Spinal cord (tissue), 10 donors: ENCODE measurements around the gene TBC1D25. TPM values are rescaled to one million over a fixed set of nuclear protein-coding genes. Genes with fewer than 3 reads are reported as not detected.
"Not testable (repeated sequence)": the region's sequence is repeated elsewhere in the genome, so short reads cannot be mapped to it uniquely, and the experiment has no call there.

ENCODE experiments used
- DNase-seq, 6 donors: peaks; one replicate each; pipeline versions ENCODE4 v3.0.0 to v3.0.0-alpha.2; 2013 to 2015; ENCODE audit warnings: low spot score in 6 of 6, low read depth in 4 of 6
- H3K27ac ChIP-seq: one replicate; pipeline ENCODE4 v1.5.1; 2013; ENCODE audit warnings: low read depth, low read length, control low read depth
- H3K27me3 ChIP-seq: one replicate; pipeline ENCODE4 v1.6.1; 2013; ENCODE audit warnings: low read length; ENCODE audit not compliant: control insufficient read depth, insufficient read depth
- H3K36me3 ChIP-seq: one replicate; pipeline ENCODE4 v1.6.1; 2013; ENCODE audit warnings: low read length; ENCODE audit not compliant: control insufficient read depth, insufficient read depth
- H3K4me1 ChIP-seq: one replicate; pipeline ENCODE4 v1.6.1; 2013; ENCODE audit warnings: low read length; ENCODE audit not compliant: control insufficient read depth, insufficient read depth
- H3K4me3 ChIP-seq: one replicate; pipeline ENCODE4 v1.5.1; 2013; ENCODE audit warnings: low read depth, low read length, control low read depth
- H3K9me3 ChIP-seq: one replicate; pipeline ENCODE4 v1.6.1; 2013; ENCODE audit warnings: low read length; ENCODE audit not compliant: control insufficient read depth, insufficient read depth
- WGBS: methylation state at CpG from one replicate; pipeline ENCODE4 v1.1.5; 2013; ENCODE audit warnings: missing lambda C conversion rate; ENCODE audit not compliant: insufficient coverage; 5-methylcytosine and 5-hydroxymethylcytosine counted together
- polyA plus RNA-seq, 2 donors: library from polyadenylated mRNA; unstranded; fragments of 120-200 nt; gene quantifications; one replicate each; pipeline ENCODE4 v1.2.1, GENCODE V29; 2013; ENCODE audit not compliant: insufficient read length in 2 of 2
- total RNA-seq, 2 donors: library from RNA; depleted of rRNA in 1 of 2; stranded (reverse); fragments of 120-200 nt in 1 of 2; fragments of >200 nt in 1 of 2; gene quantifications; one replicate each; pipeline versions ENCODE4 v1.2.3 to v1.2.4, GENCODE V29; 2013 to 2014
- donor health status: healthy.

TBC1D25 gene
- total and polyA plus RNA-seq, 4 donors, result 6.8 to 23.3 (median 14.3) TPM

DNA sequence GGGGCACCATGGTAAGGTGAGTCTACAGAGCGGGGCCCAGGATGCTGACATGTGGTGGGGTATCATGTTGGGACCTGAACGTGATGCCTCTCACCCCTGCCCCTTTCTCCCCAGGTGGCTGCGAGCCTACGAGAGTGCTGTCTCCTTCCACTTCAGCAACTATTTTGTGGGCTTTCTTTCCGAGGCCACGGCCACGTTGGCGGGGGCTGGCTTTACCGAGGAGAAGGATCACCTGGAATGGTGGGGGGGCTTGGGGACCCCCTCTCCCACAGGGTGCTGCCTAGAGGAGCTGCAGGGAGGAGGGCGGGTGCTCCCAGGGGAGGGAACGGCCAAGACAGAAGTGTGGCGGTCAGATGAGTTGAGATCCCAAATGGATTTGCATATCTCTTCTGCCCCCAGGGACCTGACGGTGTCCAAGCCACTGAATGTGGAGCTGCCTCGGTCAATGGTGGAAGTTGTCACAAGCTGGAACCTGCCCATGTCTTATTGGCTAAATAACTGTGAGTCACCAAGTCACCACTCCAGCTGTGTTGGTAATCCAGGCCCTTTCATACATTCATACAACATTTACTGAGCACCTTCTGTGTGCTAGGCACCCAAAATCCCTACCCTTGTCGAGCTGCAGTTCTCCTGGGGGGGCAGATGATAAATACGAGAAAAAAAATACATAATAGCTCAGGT, 25.2 kb upstream of the TBC1D25 start:
- WGBS, result 83% methylated on average over 9 of the region's 16 CpGs
- H3K9me3 ChIP-seq, result peaks cover 2% of the 10 kb centered on the region
- peaks cover 8% of the 10 kb centered on the region for H3K4me1 ChIP-seq
- H3K36me3 ChIP-seq, result peaks cover 38% of the 10 kb centered on the region
- no peak overlapping the region for H3K4me3 ChIP-seq
- no peaks in the 10 kb centered on the region for H3K27me3 ChIP-seq
- no peak for DNase-seq
- no peak overlapping the region for H3K27ac ChIP-seq

DNA sequence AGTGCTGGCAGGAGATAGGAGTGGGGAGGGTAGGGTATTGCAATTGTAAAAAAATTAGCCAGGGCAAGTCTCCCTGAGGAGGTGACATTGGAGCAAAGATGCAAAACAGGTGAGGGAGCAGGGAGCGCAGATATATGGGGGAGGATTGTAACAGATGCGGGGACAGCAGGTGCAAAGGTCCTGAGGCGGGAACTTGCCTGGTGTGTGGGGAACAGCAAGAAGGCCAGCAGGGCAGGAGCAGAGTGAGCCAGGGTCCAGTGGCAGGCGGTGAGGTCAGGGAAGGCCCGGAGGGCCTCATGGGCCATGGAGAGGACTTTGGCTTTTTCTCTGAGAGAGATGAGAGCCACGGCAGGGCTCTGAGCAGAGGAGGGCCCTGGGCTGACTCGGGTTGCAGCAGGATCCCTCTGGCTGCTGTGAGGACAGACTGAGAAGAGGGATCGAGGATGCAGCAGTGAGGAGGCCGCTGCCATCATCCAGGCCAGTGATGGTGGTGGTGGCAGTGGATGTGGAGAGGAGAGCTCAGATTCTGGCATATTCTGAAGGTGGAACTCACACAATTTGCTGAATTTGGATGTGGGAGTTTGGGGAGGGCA, 24.6 kb upstream of the TBC1D25 start:
- H3K27ac ChIP-seq, result no peak overlapping the region
- no peaks in the 10 kb centered on the region for H3K27me3 ChIP-seq

DNA sequence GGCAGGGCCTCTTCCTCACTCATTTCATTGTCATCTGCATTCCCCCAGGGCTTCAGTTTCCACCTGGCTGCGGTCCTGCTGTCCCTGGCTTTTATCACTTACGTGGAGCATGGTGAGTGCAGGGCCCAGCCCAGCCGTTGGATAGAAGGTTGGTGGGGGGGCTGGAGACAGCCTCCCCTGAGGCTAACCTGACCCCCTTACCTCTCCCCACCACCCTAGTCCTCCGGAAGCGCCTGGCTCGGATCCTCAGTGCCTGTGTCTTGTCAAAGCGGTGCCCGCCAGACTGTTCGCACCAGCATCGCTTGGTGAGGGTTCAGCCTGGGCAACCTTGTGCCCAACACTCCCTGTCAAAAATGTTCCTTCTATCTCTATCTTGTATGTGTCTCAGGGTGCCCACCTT, 23.7 kb upstream of the TBC1D25 start:
- 86% methylated on average over 7 of the region's 10 CpGs for WGBS
- Histone ChIP-seq H3K4me3 (no peak overlapping the region), H3K36me3 (peaks cover 38% of the 10 kb centered on the region), H3K4me1 (no peaks in the 10 kb centered on the region), H3K27ac (no peak overlapping the region), H3K9me3 (peaks cover 2% of the 10 kb centered on the region), H3K27me3 (no peaks in the 10 kb centered on the region)
- DNase-seq, result no peak

More for the DNA sequence above, 24.6 kb upstream of the TBC1D25 start:
- Histone ChIP-seq H3K4me1 (peaks cover 1% of the 10 kb centered on the region), H3K4me3 (no peak overlapping the region), H3K9me3 (peaks cover 2% of the 10 kb centered on the region), H3K36me3 (peaks cover 38% of the 10 kb centered on the region)
- WGBS, result 81% methylated on average over 9 of the region's 9 CpGs
- no peak for DNase-seq

DNA sequence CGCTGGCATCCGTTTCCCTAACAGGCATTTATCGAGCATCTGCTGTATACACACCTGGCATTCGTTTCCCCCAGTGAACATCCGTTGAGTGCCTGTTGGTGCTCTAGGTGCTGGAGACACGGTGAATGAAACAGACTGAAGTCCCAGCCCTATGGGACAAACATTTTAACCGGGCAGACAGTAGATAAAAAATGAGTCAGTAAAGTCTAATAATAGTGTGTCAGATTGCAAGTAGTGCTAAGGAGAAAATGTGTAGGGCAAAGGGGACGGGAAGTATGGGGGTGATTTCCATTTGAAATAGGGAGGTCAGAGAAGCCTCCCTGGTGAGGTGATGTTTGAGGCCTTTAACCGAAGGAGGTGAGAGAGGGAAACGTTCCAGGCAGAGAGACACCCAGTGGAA, 23.2 kb upstream of the TBC1D25 start:
- no peak overlapping the region for H3K4me3 ChIP-seq

DNA sequence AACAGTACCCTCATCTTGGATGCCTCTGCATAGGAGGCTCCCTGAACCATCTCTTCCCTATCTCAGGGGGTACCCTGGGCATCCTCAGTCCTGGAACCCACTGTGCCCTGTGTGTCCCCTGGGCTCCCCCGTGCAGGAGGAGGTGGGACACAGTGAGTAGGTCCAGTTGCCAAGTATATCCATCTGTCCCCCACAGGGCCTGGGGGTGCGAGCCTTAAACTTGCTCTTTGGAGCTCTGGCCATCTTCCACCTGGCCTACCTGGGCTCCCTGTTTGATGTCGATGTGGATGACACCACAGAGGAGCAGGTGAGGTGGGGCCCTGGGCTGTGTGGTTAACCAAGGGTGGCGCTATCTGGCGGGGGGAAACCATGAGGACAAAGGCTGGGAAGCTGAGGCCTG, 22.5 kb upstream of the TBC1D25 start:
- 71% methylated on average over 5 of the region's 5 CpGs for WGBS
- H3K27ac ChIP-seq, result no peak overlapping the region

More for the DNA sequence above, 23.2 kb upstream of the TBC1D25 start:
- Histone ChIP-seq H3K9me3 (peaks cover 2% of the 10 kb centered on the region), H3K36me3 (peaks cover 35% of the 10 kb centered on the region), H3K27ac (no peak overlapping the region), H3K27me3 (no peaks in the 10 kb centered on the region), H3K4me1 (no peaks in the 10 kb centered on the region)
- 76% methylated on average over 10 of the region's 10 CpGs for WGBS
- no peak for DNase-seq

DNA sequence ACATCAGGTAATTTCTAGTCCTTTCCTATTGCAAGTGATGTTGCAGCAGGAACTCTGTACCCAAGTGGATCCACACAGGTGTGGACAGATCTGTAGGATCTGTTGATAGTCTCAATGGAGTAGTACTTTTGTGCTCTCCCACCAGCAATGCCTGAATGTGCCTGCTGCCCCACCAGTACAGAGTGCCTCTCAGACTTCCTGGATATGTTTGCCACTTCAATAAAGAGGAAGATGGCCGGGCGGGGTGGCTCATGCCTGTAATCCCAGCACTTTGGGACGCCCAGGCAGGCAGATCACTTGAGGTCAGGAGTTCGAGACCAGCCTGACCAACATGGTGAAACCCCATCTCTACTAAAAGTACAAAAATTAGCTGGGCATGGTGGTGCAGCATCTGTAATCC, 20.0 kb upstream of the TBC1D25 start:
- not testable (repeated sequence) for DNase-seq, H3K27ac ChIP-seq, H3K4me1 ChIP-seq, H3K27me3 ChIP-seq, H3K9me3 ChIP-seq, H3K4me3 ChIP-seq
- H3K36me3 ChIP-seq, result peaks cover 16% of the 10 kb centered on the region
- WGBS, result 50% methylated on average over 2 of the region's 4 CpGs

More for the DNA sequence above, 22.5 kb upstream of the TBC1D25 start:
- DNase-seq, result no peak
- Histone ChIP-seq H3K27me3 (no peaks in the 10 kb centered on the region), H3K4me3 (no peak overlapping the region), H3K36me3 (peaks cover 31% of the 10 kb centered on the region), H3K4me1 (no peaks in the 10 kb centered on the region), H3K9me3 (peaks cover 2% of the 10 kb centered on the region)

DNA sequence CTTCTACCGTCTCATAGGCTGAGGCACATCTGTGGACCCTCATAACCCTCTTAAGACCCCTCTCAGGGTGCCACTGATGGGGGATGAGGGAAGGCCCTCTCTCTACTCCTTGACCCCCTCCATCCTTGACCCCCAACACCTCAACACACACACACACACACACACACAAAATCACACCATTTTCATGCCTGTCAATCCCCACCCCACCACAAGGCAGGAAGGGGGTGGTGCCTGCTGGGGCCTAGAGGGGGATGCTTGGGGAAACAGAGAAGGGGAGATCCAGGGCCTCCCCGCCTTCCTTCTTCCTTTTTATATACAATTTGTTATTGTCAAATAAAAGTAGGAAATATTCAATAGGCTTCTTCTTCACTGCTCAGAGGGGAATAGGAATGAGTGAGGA, 19.1 kb upstream of the TBC1D25 start:
- peaks cover 10% of the 10 kb centered on the region for H3K4me1 ChIP-seq
- no peak overlapping the region for H3K27ac ChIP-seq
- H3K9me3 ChIP-seq, result peaks cover 2% of the 10 kb centered on the region
- WGBS, result no CpG with 5 or more reads among the region's 2 CpGs
- H3K27me3 ChIP-seq, result no peaks in the 10 kb centered on the region
- H3K4me3 ChIP-seq, result no peak overlapping the region
- peaks cover 11% of the 10 kb centered on the region for H3K36me3 ChIP-seq
- DNase-seq, result no peak

DNA sequence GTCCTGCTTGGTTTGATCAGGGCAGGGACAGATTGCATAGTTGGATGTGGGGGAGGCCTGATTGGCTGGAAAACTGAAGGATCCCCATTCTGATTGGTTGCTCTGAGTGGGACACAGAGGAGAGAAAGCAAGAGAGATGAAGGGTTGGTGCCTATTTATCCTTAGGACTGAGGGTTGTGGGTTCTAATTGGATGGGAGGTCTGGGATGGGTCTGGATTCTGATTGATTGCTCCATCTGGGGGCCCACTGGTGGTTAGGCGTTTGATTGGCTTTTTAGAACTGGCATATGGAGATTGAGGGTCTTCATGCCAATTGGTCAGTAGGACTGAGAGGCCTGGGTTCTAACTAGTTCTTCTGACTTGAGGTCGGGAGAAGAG, 18.6 kb upstream of the TBC1D25 start:
- Histone ChIP-seq H3K27ac (peak overlapping the region; percentile 6), H3K27me3 (no peaks in the 10 kb centered on the region), H3K4me3 (peak overlapping the region; percentile 50), H3K9me3 (peaks cover 2% of the 10 kb centered on the region), H3K4me1 (peaks cover 10% of the 10 kb centered on the region), H3K36me3 (peaks cover 8% of the 10 kb centered on the region)
- 44% methylated on average over 2 of the region's 2 CpGs for WGBS
- peak in 4 of 6 donors; percentile 6 to 81 (median 24) for DNase-seq

DNA sequence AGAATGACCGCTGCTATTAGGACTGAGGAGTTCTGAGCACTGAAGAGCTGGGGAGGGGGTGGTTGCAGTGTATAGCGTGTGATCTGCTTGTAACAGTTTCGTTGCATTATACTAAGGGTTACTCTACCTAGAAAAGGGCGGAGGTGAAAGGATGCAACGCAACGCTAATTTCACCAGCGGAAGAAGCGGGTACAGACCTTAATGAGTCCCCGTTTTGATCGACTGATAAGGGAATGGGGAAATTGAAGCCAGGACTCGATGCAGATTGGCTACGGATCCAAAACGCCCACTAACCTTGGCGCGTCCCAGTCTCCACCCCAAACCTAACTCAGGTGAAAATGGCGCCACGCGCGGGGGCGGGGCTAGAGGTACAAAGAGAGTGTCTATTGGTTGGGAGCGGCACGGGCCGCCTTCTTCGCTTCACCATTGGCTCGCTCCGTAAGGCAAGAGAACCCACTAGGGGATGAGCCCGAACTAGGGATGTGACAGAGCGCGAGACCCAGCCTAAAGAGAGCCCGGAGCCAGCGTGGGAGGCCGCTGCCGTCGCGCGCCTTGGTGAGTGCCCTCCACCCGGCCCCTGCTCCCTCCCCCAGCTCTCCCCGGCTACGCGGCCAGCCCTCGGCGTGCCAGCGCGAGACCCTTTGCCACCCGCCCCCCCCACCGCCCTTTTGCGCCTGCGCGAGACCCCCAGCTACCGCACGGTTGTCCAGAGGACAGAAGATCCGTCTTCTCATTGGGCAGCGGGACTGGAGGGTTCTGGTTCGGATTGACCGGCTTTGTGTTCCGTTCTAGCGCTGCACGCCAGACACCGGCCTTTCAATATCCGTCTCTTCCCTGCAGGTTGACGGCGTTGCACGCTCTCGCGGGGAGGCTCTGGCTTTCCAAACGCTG, 17.9 kb upstream of the TBC1D25 start, which contains the start of gene EBP:
EBP (plus strand) TSS at position 456 of the 891 bp plus-strand sequence. CDS start 1,964 bp downstream, outside the sequence.
- peak within 1 kb of the TSS; percentile 6 for H3K27ac ChIP-seq
- no peaks in the 10 kb centered on the region for H3K27me3 ChIP-seq
- peaks cover 10% of the 10 kb centered on the region for H3K4me1 ChIP-seq
- DNase-seq, result peak; percentile 58 to 98 (median 79)
- 25% methylated on average over 54 of the region's 66 CpGs for WGBS
- H3K4me3 ChIP-seq, result peak within 1 kb of the TSS; percentile 50
- peaks cover under 1% of the 10 kb centered on the region for H3K9me3 ChIP-seq
- peaks cover 7% of the 10 kb centered on the region for H3K36me3 ChIP-seq
